Mesenchymal stem cell (in vitro differentiated cells and primary cell): ENCODE data around the gene R3HCC1L.
"Not testable (repeated sequence)": the region's sequence is repeated elsewhere in the genome, so short reads cannot be mapped to it uniquely, and the experiment has no call there.

Experiments used
- DNase-seq: peaks from one replicate; pipeline ENCODE4 v3.0.0-alpha.2; 2013
- H2AFZ ChIP-seq: one replicate; pipeline ENCODE4 v1.6.1; 2013; ENCODE audit warnings: low read depth, mild to moderate bottlenecking, control low read depth, inconsistent platforms, low read length, moderate library complexity
- H2AK5ac ChIP-seq: 2 replicates; pipeline ENCODE4 v1.6.1; 2013; ENCODE audit warnings: low read length, moderate library complexity, mild to moderate bottlenecking, inconsistent platforms; ENCODE audit not compliant: severe bottlenecking
- H2BK120ac ChIP-seq: one replicate; pipeline ENCODE4 v1.6.1; 2013; ENCODE audit warnings: low read depth, mild to moderate bottlenecking, inconsistent platforms, low read length, moderate library complexity
- H2BK12ac ChIP-seq, 2 experiments: one replicate each; pipeline ENCODE4 v1.6.1; 2013; ENCODE audit warnings: inconsistent platforms in 2 of 2, low read length in 2 of 2, mild to moderate bottlenecking in 2 of 2, moderate library complexity in 2 of 2, control low read depth in 1 of 2
- H2BK15ac ChIP-seq: one replicate; pipeline ENCODE4 v1.6.1; 2013; ENCODE audit warnings: mild to moderate bottlenecking, low read depth, inconsistent platforms; ENCODE audit not compliant: poor library complexity, severe bottlenecking
- H2BK5ac ChIP-seq: 2 replicates; pipeline ENCODE4 v1.6.1; 2013; ENCODE audit warnings: low read depth, mild to moderate bottlenecking, low read length, control low read depth, inconsistent platforms; ENCODE audit not compliant: poor library complexity, severe bottlenecking
- H3K14ac ChIP-seq, 2 experiments: one replicate each; pipeline ENCODE4 v1.6.1; 2013; ENCODE audit warnings: inconsistent platforms in 2 of 2, low read length in 2 of 2, control low read depth in 1 of 2, mild to moderate bottlenecking in 1 of 2, moderate library complexity in 1 of 2
- H3K18ac ChIP-seq, 2 experiments: one replicate each; pipeline ENCODE4 v1.6.1; 2013; ENCODE audit warnings: inconsistent platforms in 2 of 2, low read length in 2 of 2, control low read depth in 1 of 2, low read depth in 1 of 2, mild to moderate bottlenecking in 1 of 2
- H3K23ac ChIP-seq, 2 experiments: one replicate each; pipeline ENCODE4 v1.6.1; 2013; ENCODE audit warnings: inconsistent platforms in 2 of 2, low read length in 2 of 2, mild to moderate bottlenecking in 2 of 2, moderate library complexity in 2 of 2, control low read depth in 1 of 2
- H3K27ac ChIP-seq: 2 replicates; pipeline ENCODE4 v1.5.1; 2013; ENCODE audit warnings: mild to moderate bottlenecking, moderate library complexity, low read length, control low read depth, inconsistent platforms; ENCODE audit not compliant: poor library complexity, severe bottlenecking
- H3K27me3 ChIP-seq, 2 experiments: 2 replicates each; pipeline versions ENCODE4 v1.6.1 to v1.7.0; 2013; ENCODE audit warnings: low read length in 2 of 2, mild to moderate bottlenecking in 2 of 2, moderate library complexity in 2 of 2, control low read depth in 1 of 2, inconsistent platforms in 1 of 2; ENCODE audit not compliant: control insufficient read depth in 1 of 2, insufficient read depth in 1 of 2
- H3K36me3 ChIP-seq, 2 experiments: 2 replicates each; pipeline versions ENCODE4 v1.6.1 to v1.7.0; 2013; ENCODE audit warnings: low read length in 2 of 2, control low read depth in 1 of 2, inconsistent platforms in 1 of 2, low read depth in 1 of 2, mild to moderate bottlenecking in 1 of 2; ENCODE audit not compliant: insufficient read depth in 2 of 2, control insufficient read depth in 1 of 2
- H3K4ac ChIP-seq, 2 experiments: one replicate each; pipeline ENCODE4 v1.6.1; 2013; ENCODE audit warnings: inconsistent platforms in 2 of 2, low read length in 2 of 2, mild to moderate bottlenecking in 2 of 2, moderate library complexity in 2 of 2, control low read depth in 1 of 2, low read depth in 1 of 2
- H3K4me1 ChIP-seq: 2 replicates; pipeline ENCODE4 v1.6.1; 2013; ENCODE audit warnings: low read depth, low read length, control low read depth; ENCODE audit not compliant: control insufficient read depth, insufficient read depth
- H3K4me2 ChIP-seq: 2 replicates; pipeline ENCODE4 v1.6.1; 2013; ENCODE audit warnings: low read length, mild to moderate bottlenecking, inconsistent platforms; ENCODE audit not compliant: poor library complexity, severe bottlenecking
- H3K4me3 ChIP-seq, 2 experiments: 2 replicates each; pipeline versions ENCODE4 v1.5.1 to v1.7.0; 2013; ENCODE audit warnings: low read length in 2 of 2, mild to moderate bottlenecking in 2 of 2, control low read depth in 1 of 2, low read depth in 1 of 2; ENCODE audit not compliant: insufficient read depth in 1 of 2
- H3K79me1 ChIP-seq: replicated peaks from 2 replicates; pipeline ENCODE4 v1.6.1; 2013; ENCODE audit warnings: mild to moderate bottlenecking, control low read depth, low read length, inconsistent platforms; ENCODE audit not compliant: poor library complexity, severe bottlenecking
- H3K9ac ChIP-seq: 2 replicates; pipeline ENCODE4 v1.7.0; 2013; ENCODE audit warnings: mild to moderate bottlenecking, low read length, moderate library complexity
- H3K9me3 ChIP-seq: 2 replicates; pipeline ENCODE4 v1.7.0; 2013; ENCODE audit warnings: mild to moderate bottlenecking, low read length; ENCODE audit not compliant: control insufficient read depth
- H4K8ac ChIP-seq: one replicate; pipeline ENCODE4 v1.6.1; 2013; ENCODE audit warnings: inconsistent platforms, mild to moderate bottlenecking, low read length, moderate library complexity
- H4K91ac ChIP-seq: one replicate; pipeline ENCODE4 v1.6.1; 2013; ENCODE audit warnings: mild to moderate bottlenecking, low read length, inconsistent platforms
- WGBS: methylation state at CpG from one replicate; pipeline ENCODE4 v1.1.7; 2013; ENCODE audit warnings: mixed read lengths; 5-methylcytosine and 5-hydroxymethylcytosine counted together

R3HCC1L gene

GRCh38 chr10:98173260-98173659, 38.8 kb downstream of the R3HCC1L start:
- H3K14ac ChIP-seq: no peak overlapping the region
- H3K27ac ChIP-seq: no peak overlapping the region
- H3K4ac ChIP-seq: no peak overlapping the region
- no peak overlapping the region for H2BK5ac ChIP-seq
- no peak overlapping the region for H3K9ac ChIP-seq
- H2AK5ac ChIP-seq: no peak overlapping the region
- H3K23ac ChIP-seq: no peak overlapping the region
- H3K36me3 ChIP-seq: peaks cover 0 to 26% of the 10 kb centered on the region in 2 experiments
- H3K9me3 ChIP-seq: no peaks in the 10 kb centered on the region
- H3K18ac ChIP-seq: peak overlapping the region in 1 of 2 experiments; percentile 24
- peaks cover 22% of the 10 kb centered on the region for H3K79me1 ChIP-seq
- no peak overlapping the region for H2BK12ac ChIP-seq
- no peak overlapping the region for H3K4me3 ChIP-seq
- no peaks in the 10 kb centered on the region for H3K27me3 ChIP-seq
- no peak for DNase-seq
- 92% methylated on average over 6 of the region's 6 CpGs for WGBS
- H4K8ac ChIP-seq: no peak overlapping the region
- no peak overlapping the region for H2BK120ac ChIP-seq
- H3K4me2 ChIP-seq: no peak overlapping the region
- H2AFZ ChIP-seq: no peak overlapping the region
- H2BK15ac ChIP-seq: no peak overlapping the region
- no peaks in the 10 kb centered on the region for H3K4me1 ChIP-seq
- H4K91ac ChIP-seq: no peak overlapping the region

GRCh38 chr10:98182351-98182915, 48.0 kb downstream of the R3HCC1L start:
- H3K27me3 ChIP-seq, H2BK120ac ChIP-seq, H4K91ac ChIP-seq, H3K4me1 ChIP-seq, H2AFZ ChIP-seq, H3K4me2 ChIP-seq, H2BK15ac ChIP-seq, H3K18ac ChIP-seq, H4K8ac ChIP-seq, H3K23ac ChIP-seq, H2BK12ac ChIP-seq, H3K27ac ChIP-seq, H3K9ac ChIP-seq, H2AK5ac ChIP-seq, H3K4me3 ChIP-seq, H2BK5ac ChIP-seq, H3K9me3 ChIP-seq, DNase-seq, H3K4ac ChIP-seq, H3K14ac ChIP-seq: not testable (repeated sequence)
- Histone ChIP-seq H3K79me1 (peaks cover 15% of the 10 kb centered on the region), H3K36me3 (peaks cover 9 to 27% of the 10 kb centered on the region in 2 experiments)
- 96% methylated on average over 14 of the region's 14 CpGs for WGBS

DNA sequence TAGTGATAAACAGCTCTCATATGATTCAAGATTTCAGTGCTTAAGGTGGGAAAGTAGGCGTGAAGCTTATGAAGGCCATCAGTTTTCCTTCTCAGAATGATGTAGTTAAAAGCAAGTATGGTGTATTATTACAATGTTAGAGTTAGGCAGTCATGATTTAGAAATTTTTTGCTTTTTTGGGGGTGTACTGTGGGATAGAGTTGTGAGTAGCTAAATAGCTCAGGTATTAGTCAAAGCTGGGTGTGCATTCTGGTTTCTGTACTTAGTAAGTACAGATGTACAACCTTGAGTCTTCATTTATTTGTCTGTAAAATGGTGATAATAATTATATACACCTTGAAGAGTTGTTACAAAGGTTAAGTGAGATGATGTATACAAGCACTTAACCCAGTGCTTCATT, 52.2 kb downstream of the R3HCC1L start:
- H3K27me3 ChIP-seq: no peaks in the 10 kb centered on the region
- no peaks in the 10 kb centered on the region for H3K9me3 ChIP-seq
- H3K36me3 ChIP-seq: peaks cover 9 to 39% of the 10 kb centered on the region in 2 experiments
- no peak overlapping the region for H4K8ac ChIP-seq
- no peak overlapping the region for H2BK12ac ChIP-seq
- H3K4me3 ChIP-seq: no peak overlapping the region
- no peak overlapping the region for H3K9ac ChIP-seq
- H3K4me1 ChIP-seq: no peaks in the 10 kb centered on the region
- H3K4me2 ChIP-seq: no peak overlapping the region
- H2AFZ ChIP-seq: no peak overlapping the region
- DNase-seq: no peak
- no peak overlapping the region for H2BK15ac ChIP-seq
- no peak overlapping the region for H4K91ac ChIP-seq
- H2AK5ac ChIP-seq: no peak overlapping the region
- H3K4ac ChIP-seq: no peak overlapping the region
- H2BK5ac ChIP-seq: no peak overlapping the region
- H3K23ac ChIP-seq: no peak overlapping the region
- no peak overlapping the region for H2BK120ac ChIP-seq
- H3K27ac ChIP-seq: no peak overlapping the region
- no peak overlapping the region for H3K14ac ChIP-seq
- peaks cover 19% of the 10 kb centered on the region for H3K79me1 ChIP-seq
- WGBS: 99% methylated on average over 1 of the region's 1 CpG
- H3K18ac ChIP-seq: no peak overlapping the region

- H2BK5ac ChIP-seq, H2AFZ ChIP-seq, H3K14ac ChIP-seq, H3K27ac ChIP-seq, H3K23ac ChIP-seq, DNase-seq, H2BK12ac ChIP-seq, H4K8ac ChIP-seq, H3K4me1 ChIP-seq, H2AK5ac ChIP-seq, H3K9ac ChIP-seq, H3K18ac ChIP-seq, H4K91ac ChIP-seq, H3K4me3 ChIP-seq, H3K4ac ChIP-seq, H2BK15ac ChIP-seq, H3K4me2 ChIP-seq, H2BK120ac ChIP-seq, H3K27me3 ChIP-seq: not testable (repeated sequence)
- WGBS: 100% methylated on average over 3 of the region's 4 CpGs
- Histone ChIP-seq H3K9me3 (peaks cover 16% of the 10 kb centered on the region), H3K36me3 (peaks cover 0 to 29% of the 10 kb centered on the region in 2 experiments), H3K79me1 (peaks cover 10% of the 10 kb centered on the region)
These were observed 56.3 kb downstream of the R3HCC1L start for GRCh38 chr10:98190773-98191172.
